Smooth muscle cell of the brain vasculature (primary cell): Measurements from ENCODE around the gene ASF1B.
A peak's percentile ranks its signal among the peaks of the same experiment; 100 is the strongest.

Experiments
- DNase-seq: peaks from one replicate; pipeline ENCODE4 v3.0.0-alpha.2; 2012; ENCODE audit warnings: low read depth, low spot score

ASF1B gene

DNA sequence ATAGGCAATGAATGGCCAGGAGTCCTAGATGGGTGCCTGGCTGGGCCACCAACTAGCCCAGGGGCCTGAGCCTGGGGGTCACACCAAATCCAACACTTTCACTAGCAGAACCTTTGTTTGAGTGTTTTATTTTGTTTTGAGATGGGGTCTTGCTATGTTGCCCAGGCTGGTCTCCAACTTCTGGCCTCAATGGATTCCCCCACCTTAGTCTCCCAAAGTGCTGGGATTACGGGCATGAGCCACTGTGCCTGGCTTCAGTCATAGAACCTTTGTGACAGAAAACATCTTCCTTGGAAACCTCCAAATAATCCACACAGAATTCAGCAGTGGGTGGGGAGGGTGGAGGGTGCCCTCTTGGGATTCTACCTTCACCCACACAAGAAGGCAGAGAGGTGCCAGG, 24.9 kb downstream of the ASF1B start:
- no peak for DNase-seq

DNA sequence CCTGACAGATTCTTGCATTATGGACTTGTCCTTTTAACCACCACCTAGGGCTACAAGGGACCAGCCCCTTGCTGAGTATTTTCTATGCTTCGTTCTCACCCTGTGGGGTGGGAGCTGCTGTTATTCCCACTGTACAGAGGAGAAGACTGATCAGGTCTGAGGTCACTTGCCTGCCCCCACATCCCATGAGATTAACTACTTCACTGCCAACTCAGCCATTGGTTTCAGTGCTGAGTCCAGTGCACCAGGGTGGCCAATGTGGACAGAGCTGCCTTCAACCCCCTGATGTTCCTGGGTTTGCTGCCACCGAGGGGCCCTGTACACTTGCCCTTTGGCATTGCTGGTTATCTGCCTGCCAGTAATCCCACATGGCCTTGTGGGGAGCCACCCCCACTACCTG, 25.7 kb downstream of the ASF1B start:
- no peak for DNase-seq

DNA sequence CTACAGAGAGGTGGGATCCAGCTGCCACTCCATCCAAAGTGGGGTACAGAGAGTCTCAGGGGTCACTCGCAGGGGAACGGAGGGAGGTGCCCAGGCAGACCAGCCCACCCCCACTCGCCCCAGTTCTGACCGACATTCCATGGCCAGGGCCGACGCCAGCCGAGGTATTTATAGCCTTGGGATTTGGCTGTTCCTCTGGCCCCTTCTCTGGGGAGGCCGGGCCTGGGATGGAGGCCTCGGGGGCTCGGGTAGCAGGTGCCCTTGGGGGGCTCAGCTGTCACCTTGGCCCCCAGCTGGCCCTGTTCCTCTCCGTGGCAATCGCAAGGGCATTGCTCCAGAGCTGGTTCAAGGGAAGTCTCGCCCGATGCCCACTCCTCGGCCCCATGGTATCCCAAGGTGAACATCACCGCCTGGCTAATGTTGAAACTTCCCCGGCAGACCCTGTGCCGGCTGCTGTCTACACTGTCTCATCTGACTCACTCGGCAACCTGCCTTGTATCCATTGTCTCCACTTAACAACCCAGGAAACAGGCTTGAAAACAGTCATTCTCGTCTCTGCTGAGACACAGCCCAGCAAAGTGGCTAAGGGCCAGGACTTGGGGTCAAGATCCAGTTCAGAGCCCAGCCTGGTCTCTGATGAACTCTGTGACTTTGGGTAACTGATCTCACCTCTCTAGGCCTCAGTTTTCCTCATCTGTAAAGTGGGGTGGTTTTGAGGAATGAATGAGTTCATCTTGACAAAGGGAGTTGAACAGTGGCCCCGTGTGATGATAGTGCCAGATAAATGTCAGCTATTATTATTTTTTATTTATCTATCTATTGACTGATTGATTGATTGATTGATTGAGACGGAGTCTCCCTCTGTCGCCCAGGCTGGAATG, 28.6 kb downstream of the ASF1B start:
- no peak for DNase-seq

DNA sequence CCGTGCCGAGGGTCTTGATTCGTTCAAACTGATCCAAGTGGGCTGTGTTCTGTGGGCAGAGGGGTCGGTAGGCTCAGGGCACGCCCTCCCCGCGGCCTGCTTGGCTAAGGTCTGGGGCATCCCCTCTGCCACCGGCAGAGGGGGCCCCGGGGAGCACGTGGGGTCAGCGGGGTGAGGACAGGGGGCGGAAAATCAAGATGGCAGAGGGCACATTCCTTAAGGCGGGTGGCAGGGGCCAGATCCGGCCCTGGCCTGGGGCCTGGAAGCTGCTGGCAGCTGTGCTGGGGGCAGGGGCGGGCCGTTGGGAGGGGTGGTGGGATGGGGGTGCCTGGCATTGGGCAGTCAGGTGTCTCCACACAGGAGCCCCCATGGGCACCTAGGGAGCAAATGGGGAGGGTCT, 29.5 kb downstream of the ASF1B start:
- DNase-seq = no peak

DNA sequence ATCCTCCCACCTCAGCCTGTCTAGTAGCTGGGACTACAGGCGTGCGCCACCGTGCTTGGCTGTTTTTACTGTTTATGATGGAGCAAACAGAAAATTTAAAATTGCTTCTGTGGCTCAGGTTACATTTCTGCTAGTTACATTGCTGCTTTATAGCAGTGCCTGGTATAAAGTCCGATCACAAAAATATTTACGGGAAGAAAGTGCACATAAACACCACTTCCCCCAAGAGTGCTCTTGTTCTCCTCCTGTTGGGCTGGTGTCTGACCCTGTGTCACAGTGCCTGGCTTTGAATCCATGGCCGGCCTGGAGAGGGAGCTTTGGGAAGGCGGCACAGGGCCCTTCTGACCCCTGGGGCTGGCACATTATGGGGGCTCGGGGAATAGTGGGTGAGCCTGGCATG, 30.7 kb downstream of the ASF1B start:
- no peak for DNase-seq

DNA sequence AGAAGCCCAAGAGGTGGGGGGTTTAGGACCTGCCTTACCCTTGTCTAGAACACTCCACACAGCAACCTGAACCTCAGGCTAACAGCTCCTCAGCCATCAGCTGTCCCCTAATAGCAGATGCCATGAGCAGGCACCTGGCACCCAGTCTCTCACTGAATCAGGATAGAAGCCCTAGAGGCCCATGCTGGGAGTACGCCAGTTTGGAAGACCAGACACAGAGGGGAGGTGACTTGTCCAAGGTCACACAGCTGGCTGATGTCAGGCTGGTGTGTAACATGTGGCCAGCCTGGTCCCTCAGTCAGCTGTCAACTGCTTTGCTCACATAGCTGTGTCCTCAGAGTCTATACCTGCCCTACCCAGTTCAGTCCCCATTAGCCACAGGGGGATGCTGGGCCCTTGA, 33.1 kb downstream of the ASF1B start:
- no peak for DNase-seq

DNA sequence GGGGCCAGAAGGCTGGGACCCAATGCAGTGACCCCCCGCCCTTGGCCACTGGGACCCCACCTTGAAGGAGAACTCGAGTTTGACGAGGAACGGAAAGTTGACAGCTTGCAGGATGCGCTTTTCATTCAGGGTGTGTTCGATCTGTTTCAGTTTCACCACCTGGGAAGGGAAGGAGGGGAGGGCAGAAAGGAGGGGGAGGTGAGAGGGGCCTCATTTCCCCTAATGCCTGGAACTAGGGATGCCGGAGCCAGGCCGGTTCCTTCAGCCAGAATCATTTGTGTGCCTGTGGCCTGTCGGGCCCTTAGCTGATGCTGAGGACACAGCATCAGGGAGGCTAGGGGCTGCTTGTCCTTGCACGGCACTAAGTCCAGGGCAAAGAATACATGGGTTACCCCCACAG, 33.6 kb downstream of the ASF1B start:
- DNase-seq = no peak

DNA sequence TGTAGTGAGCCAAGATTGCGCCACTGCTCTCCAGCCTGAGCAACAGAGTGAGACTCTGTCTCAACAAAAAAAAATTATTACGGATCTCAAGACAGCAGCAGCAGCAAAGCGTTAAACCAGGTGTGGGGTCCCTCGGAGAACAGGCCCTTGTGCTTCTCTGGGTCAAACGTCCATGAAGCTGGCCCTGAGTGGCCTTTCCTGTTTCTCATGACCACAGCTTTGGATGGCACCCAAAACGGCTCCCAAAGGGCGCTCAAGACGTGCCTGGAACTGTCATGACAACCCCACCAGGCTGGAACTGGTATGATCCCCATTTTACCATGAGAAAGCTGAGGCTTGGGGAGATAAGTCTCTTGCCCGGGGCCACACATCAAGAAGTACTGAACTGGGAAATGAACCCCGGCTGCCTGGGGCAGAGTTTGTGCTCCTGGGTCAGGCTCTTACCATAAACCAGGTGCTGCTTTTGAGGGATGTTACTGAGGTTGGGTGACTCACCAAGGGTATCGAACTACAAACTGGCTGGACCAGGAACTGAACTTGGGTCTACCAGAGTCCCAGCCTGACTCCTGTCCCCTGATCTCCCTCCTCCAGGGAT, 34.2 kb downstream of the ASF1B start:
- DNase-seq = no peak

DNA sequence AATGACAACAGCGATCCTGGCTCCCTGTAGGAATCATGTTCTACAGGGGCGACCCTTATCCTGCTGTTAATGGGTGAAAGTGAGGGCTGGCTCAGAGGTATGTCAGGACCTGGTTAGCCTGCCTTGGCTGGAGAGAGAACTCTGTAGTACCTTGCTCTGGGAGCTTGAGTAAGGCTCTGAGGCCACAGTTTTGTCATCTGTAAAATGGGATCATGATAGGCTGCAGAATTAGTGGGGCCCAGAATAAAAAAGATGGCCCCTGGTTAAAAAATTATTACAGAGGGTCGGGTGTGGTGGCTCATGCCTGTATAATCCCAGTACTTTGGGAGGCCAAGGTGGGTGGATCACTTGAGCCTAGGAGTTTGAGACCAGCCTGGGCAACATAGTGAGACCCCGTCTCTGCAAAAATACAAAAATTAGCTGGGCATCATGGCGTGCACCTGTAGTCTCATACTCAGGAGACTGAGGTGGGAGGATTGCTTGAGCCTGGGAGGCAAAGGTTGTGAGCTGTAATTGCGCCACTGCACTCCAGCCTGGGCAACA, 35.3 kb downstream of the ASF1B start:
- DNase-seq = no peak

DNA sequence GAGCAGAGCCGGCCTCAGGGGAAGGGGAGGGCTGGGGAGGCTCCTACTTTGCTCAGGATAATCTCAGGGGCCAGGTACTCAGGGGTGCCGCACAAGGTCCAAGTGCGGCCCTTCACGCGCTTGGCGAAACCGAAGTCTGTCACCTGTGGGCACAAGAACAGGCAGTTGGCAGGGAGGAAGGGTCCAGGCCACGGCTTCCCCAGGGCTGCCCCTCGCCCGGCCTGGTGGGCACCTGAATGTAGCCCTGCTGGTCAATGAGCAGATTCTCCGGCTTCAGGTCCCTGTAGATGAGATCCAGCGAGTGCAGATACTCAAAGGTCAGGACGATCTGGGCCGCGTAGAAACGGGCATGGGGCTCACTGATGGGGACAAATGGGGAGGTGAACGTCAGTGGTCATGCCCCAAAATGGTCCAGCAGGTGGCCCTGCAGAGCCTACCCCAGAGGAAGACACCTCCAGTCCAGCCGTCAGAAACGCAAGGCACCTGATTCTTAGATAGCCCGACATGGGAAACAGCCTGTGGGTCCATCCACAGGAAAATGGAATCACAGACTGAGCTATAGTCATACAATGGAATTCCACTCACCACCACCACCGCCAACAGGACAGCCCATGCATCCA, 38.7 kb downstream of the ASF1B start:
- DNase-seq = no peak

DNA sequence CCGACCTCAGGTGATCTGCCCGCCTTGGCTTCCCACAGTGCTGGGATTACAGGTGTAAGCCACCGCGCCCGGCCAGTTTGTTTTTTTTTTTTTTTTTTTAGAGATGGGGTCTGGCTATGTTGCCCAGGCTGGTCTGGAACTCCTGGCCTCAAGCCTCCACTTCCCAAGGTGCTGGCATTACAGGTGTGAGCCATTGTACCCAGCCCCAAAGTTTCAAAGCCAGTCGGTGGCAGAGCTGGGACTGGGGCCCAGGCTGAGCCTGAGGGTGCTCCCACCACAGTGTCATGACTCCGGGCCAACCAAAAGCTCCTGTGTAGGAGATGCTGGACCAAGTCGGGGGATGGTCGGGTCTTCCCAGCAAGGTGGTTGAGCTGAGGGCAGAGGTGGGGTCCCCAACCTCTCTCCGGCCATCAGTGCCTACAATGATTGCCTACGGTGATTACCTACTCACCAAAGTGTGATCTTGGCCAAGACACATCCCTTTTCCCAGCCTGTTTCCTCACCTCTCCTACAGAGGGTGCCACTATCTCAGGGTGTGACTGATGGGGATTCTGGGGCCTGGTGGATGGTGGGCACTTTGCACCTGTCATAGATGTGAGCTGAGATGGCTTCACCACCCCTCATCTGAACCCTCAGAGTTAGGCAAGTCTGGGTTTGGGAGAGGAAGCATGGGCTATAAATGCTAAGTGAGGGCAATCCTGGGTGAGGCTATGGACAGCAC, 40.0 kb downstream of the ASF1B start:
- DNase-seq = no peak

DNA sequence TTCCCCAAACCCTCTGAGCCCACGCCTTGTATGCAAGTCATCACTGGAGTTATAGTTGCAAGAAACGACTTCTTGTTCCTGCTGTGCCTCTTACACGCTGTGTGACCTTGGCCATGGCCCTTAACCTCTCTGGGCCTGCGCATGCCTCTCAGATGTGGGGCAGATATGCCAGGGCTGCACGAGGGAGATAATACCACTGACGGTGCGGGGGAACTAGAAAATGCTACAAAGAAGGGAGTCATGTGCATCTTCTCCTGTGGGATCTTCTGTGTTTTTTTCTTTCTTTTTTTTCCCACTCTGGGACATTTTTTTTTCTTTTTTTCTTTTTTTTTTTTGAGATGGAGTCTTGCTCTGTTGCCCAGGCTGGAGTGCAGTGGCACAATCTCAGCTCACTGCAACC, 41.5 kb downstream of the ASF1B start:
- DNase-seq = no peak

DNA sequence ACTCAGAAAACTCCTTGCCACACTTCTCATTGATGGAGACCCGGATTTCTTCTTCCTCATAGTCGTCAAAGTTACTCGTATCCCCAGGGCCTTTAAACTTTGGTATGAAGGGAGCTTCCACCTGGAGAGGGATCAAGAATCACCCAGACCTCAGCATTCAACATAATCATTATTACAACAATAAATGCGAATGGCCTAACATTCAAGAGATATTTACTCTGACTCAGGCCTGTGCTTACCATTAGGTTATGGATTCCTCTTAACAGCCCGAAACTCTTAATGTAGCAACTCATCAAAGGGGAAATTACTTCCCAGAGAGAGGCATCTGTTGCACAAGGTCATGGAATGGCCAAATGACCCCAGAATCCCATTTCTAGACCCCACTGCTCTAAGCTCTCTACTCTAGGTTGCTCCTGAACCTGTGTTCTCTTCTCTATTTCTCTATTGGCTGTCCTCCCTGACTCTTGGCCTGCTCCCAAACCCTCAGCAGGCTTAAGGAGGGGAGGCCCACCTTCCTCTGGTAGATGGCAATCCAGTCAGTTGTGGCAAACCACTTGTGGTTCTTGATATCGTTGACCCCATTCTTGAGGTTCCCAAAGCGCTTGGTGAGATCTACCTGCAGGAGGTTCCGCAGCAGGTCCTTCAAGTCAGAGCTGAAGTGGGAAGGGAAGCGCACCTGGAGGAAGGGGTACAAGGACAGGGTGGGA, 43.1 kb downstream of the ASF1B start:
- no peak for DNase-seq

DNA sequence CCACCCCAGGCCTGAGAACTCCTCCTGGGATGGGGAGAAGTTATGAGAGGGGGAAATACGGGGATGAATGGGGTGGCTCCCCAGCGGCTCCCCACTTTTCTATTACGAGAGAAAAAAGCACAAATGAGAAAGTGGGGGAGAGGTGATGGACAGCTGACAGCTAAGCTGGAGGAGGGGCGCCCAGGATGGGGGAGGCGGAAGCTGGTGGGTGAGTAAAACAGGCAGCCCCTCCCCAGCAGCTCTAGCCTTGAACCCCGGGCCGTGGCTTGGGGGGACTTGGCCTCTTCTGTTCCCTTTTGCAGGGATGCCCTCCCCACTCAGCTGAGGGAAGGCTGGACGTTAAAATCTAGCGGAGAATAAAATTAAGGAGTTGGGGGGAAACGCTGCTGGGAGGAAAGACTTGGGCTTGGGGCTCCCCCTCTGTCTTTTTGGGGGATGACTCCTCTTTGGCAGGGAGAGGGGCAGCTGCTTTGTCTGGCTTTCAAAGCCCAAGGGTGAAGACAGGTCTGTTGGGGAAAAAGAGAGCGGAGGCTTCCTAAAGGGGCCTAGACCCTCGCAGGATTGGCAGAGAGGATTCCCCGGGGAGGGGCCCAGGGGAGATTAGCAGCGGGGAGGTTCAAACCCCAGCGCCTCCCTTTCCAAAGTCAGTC, 44.5 kb downstream of the ASF1B start:
- DNase-seq = no peak

DNA sequence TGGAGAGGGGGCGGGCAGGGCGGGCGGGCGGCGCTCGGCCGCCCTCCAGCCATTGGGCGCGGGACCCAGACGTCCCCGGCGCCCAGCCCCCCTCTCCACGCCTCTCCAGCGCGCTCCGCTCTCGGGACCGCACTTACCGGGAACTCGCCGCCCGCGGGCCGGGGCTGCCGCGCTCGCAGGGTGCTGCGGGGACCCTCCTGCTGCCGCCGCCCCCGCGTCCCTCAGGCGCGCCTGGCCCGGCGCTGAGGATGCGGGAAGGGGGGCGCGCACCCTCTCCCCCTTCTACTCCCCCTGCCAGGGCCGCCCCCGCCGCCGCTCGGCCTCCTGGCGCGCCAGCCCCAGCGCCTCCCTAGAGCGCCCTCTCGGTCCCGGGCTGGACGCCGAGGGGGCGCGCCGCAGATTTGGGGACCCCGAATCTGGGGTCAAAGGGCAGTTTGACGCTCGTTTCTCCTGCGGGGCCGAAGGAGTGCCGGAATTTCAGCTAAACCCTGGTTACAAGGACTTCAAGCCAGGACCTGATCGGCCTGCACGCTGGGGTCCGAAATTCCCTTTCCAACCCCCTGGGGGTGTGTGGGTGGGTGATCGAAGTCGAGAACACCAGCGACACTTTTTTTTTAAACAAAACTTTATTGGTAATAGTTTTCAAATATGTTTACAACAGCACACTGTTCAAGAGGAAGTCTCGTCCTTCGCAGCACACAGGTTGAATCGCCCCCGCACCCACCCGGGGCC, 45.1 kb downstream of the ASF1B start:
- no peak for DNase-seq

DNA sequence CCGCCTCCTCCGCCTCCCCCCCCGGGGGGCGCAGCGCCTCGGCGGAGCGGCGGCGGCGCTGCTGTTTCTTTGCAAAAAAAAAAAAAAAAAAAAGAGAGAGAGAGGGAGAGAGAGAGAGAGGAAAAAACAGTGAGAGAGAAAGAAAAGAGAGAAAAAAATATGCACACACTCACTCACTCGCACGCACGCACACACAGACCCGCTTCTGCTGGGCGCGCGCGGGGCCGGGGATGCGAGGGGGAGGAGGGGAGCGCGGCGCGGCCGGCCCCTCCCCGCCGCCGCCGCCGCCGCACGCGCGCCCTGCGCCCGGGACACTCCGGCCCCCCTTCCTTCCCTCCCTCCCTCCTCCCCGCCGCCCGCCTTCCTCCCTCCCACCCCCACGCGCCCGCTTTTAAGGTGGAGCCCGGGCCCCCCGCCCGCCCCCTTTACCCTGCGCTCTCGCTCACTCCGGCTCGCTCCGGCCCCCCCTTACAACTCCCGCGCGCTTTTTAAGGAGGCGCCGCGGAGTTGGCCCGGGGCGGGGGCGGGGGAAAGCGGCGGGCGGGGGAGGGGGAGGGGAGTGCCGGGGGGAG, 45.8 kb downstream of the ASF1B start, which contains the start of gene SAMD1:
Gene SAMD1, minus strand, starts transcription at position 243 of the 572 bp plus-strand sequence.
- DNase-seq = peak; percentile 64

DNA sequence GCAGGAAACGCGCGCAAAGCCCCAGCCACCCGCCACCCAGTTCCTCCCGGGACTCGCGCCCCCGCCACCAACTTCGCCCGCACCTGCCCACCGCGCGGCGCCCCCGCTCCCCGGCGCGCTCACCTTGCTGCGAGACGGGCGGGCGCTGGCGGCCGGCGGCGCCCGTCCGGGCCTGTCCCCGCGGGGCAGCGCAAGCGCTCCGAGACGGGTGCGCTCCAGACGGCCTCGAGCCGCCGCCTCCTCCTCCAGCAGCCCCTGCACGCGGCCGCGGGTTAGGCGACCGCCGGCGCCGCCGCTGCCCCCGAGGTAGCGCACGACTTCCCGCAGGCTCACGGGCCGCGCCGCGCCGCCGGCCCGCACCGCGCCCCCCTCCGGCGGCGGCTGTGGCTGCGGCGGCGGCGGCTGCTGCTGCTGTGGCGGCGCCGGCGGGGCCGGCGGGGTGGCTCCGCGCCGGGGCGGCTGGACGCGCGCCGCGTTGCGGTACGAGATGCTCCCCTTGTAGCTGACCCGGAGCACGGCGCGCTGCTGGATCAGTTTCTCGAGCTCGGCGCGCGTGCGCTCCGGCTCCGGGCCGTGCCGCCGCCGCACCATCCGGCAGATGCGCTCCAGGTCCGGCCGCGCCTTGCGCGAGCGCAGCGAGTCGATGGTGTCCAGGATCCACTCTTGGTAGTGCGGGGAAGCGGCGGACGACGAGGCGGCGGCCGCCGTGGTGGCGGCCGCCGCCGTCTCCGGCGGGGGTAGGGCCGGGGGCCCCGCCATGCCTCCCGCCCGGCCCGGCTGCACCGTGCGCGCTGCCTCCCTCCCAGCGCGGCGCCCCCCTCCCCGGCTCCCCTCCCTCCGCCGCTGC, 46.5 kb downstream of the ASF1B start:
- no peak for DNase-seq

DNA sequence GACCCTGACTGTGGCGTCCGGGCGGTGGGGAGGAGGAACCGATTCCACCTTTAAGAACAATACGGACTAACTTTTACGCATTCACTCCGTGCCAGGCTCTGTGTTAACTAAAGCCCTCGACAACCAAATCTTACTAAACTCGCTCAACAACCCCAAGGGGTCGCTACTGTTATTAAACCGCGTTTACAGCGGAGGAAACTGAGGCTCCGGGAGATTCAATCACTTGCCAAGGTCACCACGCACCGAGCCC, 47.1 kb downstream of the ASF1B start:
- DNase-seq = no peak
